Suprapubic skin (tissue), 4 donors: ENCODE results near the gene ELL.

ENCODE experiments used
- CTCF ChIP-seq, 2 donors: fragments of 200-600 bp in 1 of 2; fragments of 450-650 bp in 1 of 2; sonication (generic) in 1 of 2; IDR thresholded peaks; one replicate each; pipeline ENCODE4 v1.5.1; 2016 to 2019; ENCODE audit warnings: antibody characterized with exemption in 2 of 2, mild to moderate bottlenecking in 1 of 2, moderate library complexity in 1 of 2
- POLR2A ChIP-seq, 2 donors: fragments of 450-650 bp; IDR thresholded peaks; one replicate each; pipeline ENCODE4 v1.6.1; 2017; ENCODE audit warnings: antibody characterized with exemption in 2 of 2, mild to moderate bottlenecking in 2 of 2, moderate library complexity in 2 of 2
- POLR2AphosphoS5 ChIP-seq, 3 donors: sonication (generic); formaldehyde crosslinking; IDR thresholded peaks; one replicate each; pipeline ENCODE4 v1.6.1; 2017; ENCODE audit warnings: antibody characterized with exemption in 3 of 3

DNA sequence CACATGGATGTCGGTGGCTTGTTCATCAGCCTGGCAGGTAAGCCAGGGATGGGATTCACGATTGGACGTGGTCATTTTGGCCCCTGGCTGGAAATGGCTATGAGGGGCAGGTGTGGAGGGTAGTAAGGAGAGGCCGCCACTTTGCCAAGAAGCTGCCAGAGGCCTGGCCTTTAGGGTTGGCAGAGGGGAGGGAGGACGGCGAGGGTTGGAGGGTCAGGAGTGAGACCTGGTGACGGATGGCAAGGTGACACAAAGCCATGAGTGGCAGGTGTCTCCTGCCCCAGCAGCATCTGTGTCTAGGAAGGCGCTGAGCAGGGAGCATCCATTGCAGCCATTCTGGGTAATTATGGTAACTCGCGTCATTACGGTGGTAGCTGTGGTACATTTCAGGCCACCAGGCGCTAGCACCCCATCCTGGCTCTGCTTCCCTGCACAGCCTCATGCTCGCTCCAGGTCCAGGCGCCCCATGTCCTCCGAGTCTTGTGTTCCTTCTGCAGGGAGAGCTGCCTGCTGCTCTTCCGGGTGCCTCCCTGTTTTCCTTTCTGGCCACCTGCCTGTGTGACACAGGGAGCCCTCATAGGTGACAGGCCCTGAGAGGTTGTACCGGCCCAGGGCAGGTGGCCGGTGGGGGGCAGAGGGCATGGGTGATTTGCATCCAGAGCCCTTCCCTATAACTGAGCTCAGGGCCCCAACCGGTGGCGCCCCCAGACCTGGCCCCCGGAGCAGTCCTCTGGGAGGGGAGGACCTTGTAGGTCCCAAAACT, 98.4 kb downstream of the ELL start:
- TF ChIP-seq CTCF (IDR thresholded peaks at IDR 0.05) = no peak
- no peak for TF ChIP-seq POLR2A (IDR thresholded peaks at IDR 0.05)
- no peak for TF ChIP-seq POLR2AphosphoS5 (IDR thresholded peaks at IDR 0.05)
